HCT116 (cell line): ENCODE measurements around the gene KRT1. TPM values are rescaled to one million over a fixed set of nuclear protein-coding genes. Genes with fewer than 3 reads are reported as not detected.

Source experiments
- ATAC-seq: fragments of 200-7000 bp; cut with Tn5 transposase; 2 replicates; pipeline ENCODE4 v1.9.1; 2020; ENCODE audit warnings: mild to moderate bottlenecking, moderate library complexity
- BruUV-seq: library from RNA; stranded (reverse); fragments of 400-500 nt; replicated peaks from 2 replicates; lab custom pipeline; 2021; lab: Mats Ljungman, UMichigan
- CTCF ChIA-PET: fragments of 300-600 bp; sonication (Branson Sonifier 250); formaldehyde crosslinking; loops from one replicate; lab custom pipeline; 2021; ENCODE audit warnings: antibody characterized with exemption; lab: Charles Lee
- POLR2A ChIA-PET: fragments of 300-600, 350-600 bp; sonication (Branson Sonifier 250); formaldehyde crosslinking; loops from one replicate; lab custom pipeline; 2021; ENCODE audit warnings: antibody characterized with exemption; lab: Charles Lee
- RAD21 ChIA-PET, 2 experiments: fragments of 300-600 bp; sonication (Branson Sonifier 250); formaldehyde crosslinking; loops; one replicate each; lab custom pipeline; 2023; ENCODE audit warnings: low total read pairs in 2 of 2; ENCODE audit not compliant: uncharacterized antibody in 2 of 2, unreplicated experiment in 2 of 2, low non-redundant PET in 1 of 2; lab: Charles Lee
- DNase-seq: peaks from one replicate; pipeline ENCODE4 v3.0.0-alpha.2; 2010; ENCODE audit warnings: low read depth, low spot score
- H2AFZ ChIP-seq: fragments of 200-600 bp; shearing (Covaris generic), sonication (generic); 2 replicates; pipeline ENCODE4 v1.6.1; 2017; ENCODE audit warnings: low read depth, mixed run types, mixed read lengths, antibody characterized with exemption, low read length; ENCODE audit not compliant: poor library complexity, severe bottlenecking
- H3K27ac ChIP-seq: 2 replicates; pipeline ENCODE4 v1.5.1; 2012; ENCODE audit warnings: low read depth, low read length
- H3K27me3 ChIP-seq: fragments of 200-600 bp; sonication (generic); 2 replicates; pipeline ENCODE4 v1.6.1; 2016; ENCODE audit warnings: mixed run types, low read length, mixed read lengths; ENCODE audit not compliant: insufficient read depth
- H3K36me3 ChIP-seq, 2 experiments: fragments of 200-500 bp in 1 of 2; fragments of 200-600 bp in 1 of 2; sonication (Bioruptor generic) in 1 of 2; sonication (generic) in 1 of 2; 2 replicates each; pipeline versions ENCODE4 v1.5.1 to v1.6.1; 2014 to 2016; ENCODE audit warnings: low read length in 2 of 2, inconsistent platforms in 1 of 2, mixed read lengths in 1 of 2, mixed run types in 1 of 2; ENCODE audit not compliant: insufficient read depth in 2 of 2, control insufficient read depth in 1 of 2
- H3K4me1 ChIP-seq, 2 experiments: fragments of 200-600 bp in 1 of 2; sonication (generic) in 1 of 2; 2 replicates each; pipeline versions ENCODE4 v1.5.1 to v1.6.1; 2012 to 2017; ENCODE audit warnings: low read length in 2 of 2, inconsistent platforms in 1 of 2, mild to moderate bottlenecking in 1 of 2, mixed read lengths in 1 of 2, mixed run types in 1 of 2, moderate library complexity in 1 of 2; ENCODE audit not compliant: insufficient read depth in 2 of 2, control insufficient read depth in 1 of 2
- H3K4me2 ChIP-seq: fragments of 200-600 bp; sonication (generic); 2 replicates; pipeline ENCODE4 v1.6.1; 2017; ENCODE audit warnings: mixed run types, low read length, mixed read lengths
- H3K4me3 ChIP-seq, 2 experiments: fragments of 200-600 bp in 1 of 2; sonication (generic) in 1 of 2; replicated peaks in 1 of 2; 2 replicates each; pipeline ENCODE4 v1.5.1; 2011 to 2016; ENCODE audit warnings: low read length in 2 of 2, control low read depth in 1 of 2, low read depth in 1 of 2, mild to moderate bottlenecking in 1 of 2, mixed read lengths in 1 of 2, mixed run types in 1 of 2
- H3K79me2 ChIP-seq: fragments of 200-600 bp; sonication (generic); 2 replicates; pipeline ENCODE4 v1.6.1; 2017; ENCODE audit warnings: mild to moderate bottlenecking, mixed run types, low read length, moderate library complexity, mixed read lengths; ENCODE audit not compliant: insufficient read depth
- H3K9ac ChIP-seq: fragments of 200-600 bp; sonication (generic); 2 replicates; pipeline ENCODE4 v1.6.1; 2016; ENCODE audit warnings: low read length, mixed read lengths
- H3K9me2 ChIP-seq: fragments of 200-600 bp; sonication (generic), shearing (Covaris generic); 2 replicates; pipeline ENCODE4 v1.6.1; 2017; ENCODE audit warnings: mixed run types, mild to moderate bottlenecking, moderate library complexity; ENCODE audit not compliant: insufficient read depth
- H3K9me3 ChIP-seq, 2 experiments: fragments of 200-500 bp in 1 of 2; fragments of 200-600 bp in 1 of 2; sonication (Bioruptor generic) in 1 of 2; sonication (generic) in 1 of 2; 2 replicates each; pipeline ENCODE4 v1.6.1; 2014 to 2017; ENCODE audit warnings: low read length in 2 of 2, mixed read lengths in 2 of 2, inconsistent platforms in 1 of 2, low read depth in 1 of 2, mild to moderate bottlenecking in 1 of 2, mixed run types in 1 of 2, moderate library complexity in 1 of 2; ENCODE audit not compliant: control insufficient read depth in 1 of 2, insufficient read depth in 1 of 2
- H4K20me1 ChIP-seq: fragments of 200-600 bp; sonication (generic), shearing (Covaris generic); 2 replicates; pipeline ENCODE4 v1.6.1; 2017; ENCODE audit warnings: mixed run types, mild to moderate bottlenecking, moderate library complexity; ENCODE audit not compliant: insufficient read depth
- EGR1 ChIP-seq: IDR thresholded peaks from 2 replicates; pipeline ENCODE4 v1.6.1; 2012; ENCODE audit warnings: low read depth
- EZH2 ChIP-seq: fragments of 200-600 bp; sonication (generic); IDR thresholded peaks from 2 replicates; pipeline ENCODE4 v1.6.1; 2017; ENCODE audit warnings: antibody characterized with exemption, mixed run types
- EZH2phosphoT487 ChIP-seq: fragments of 200-600 bp; IDR thresholded peaks from 2 replicates; pipeline ENCODE4 v1.6.1; 2018; ENCODE audit warnings: antibody characterized with exemption, borderline replicate concordance
- JUND ChIP-seq: IDR thresholded peaks from 2 replicates; pipeline ENCODE4 v1.6.1; 2012
- POLR2AphosphoS5 ChIP-seq: IDR thresholded peaks from 2 replicates; pipeline ENCODE4 v1.6.1; 2011; ENCODE audit warnings: mild to moderate bottlenecking, low read depth, low read length, moderate library complexity
- RAD21 ChIP-seq: IDR thresholded peaks from 2 replicates; pipeline ENCODE4 v1.6.1; 2012; ENCODE audit warnings: low read depth, mild to moderate bottlenecking
- SIN3A ChIP-seq: IDR thresholded peaks from 2 replicates; pipeline ENCODE4 v1.6.1; 2012; ENCODE audit warnings: low read depth
- SP1 ChIP-seq: IDR thresholded peaks from 2 replicates; pipeline ENCODE4 v1.6.1; 2012; ENCODE audit warnings: low read depth
- SRF ChIP-seq: IDR thresholded peaks from 2 replicates; pipeline ENCODE4 v1.6.1; 2012; ENCODE audit warnings: low read depth
- YY1 ChIP-seq: IDR thresholded peaks from 2 replicates; pipeline ENCODE4 v1.6.1; 2011; ENCODE audit warnings: low read length, low read depth, moderate library complexity, mild to moderate bottlenecking; ENCODE audit not compliant: insufficient replicate concordance; ENCODE audit errors: extremely low read depth
- ZFX ChIP-seq: fragments of 450-650 bp; IDR thresholded peaks from 2 replicates; pipeline ENCODE4 v1.6.1; 2017
- ZNF274 ChIP-seq: fragments of 200-500 bp; sonication (Bioruptor generic); IDR thresholded peaks from 2 replicates; pipeline ENCODE4 v1.6.1; 2014; ENCODE audit warnings: mild to moderate bottlenecking, low read depth, low read length, inconsistent platforms
- intact Hi-C: fragments of 100-400 bp; cut with micrococcal nuclease; formaldehyde crosslinking; loops from 2 replicates; pipeline ENCODE4 v1.10.0; 2022
- total RNA-seq: library from RNA; stranded (reverse); gene quantifications from one replicate; pipeline ENCODE4 v1.2.1, GENCODE V29; 2021; ENCODE audit not compliant: unreplicated experiment
- TF ChIP-seq, protein P1 (sequence below): IDR thresholded peaks from 2 replicates; pipeline ENCODE4 v1.6.1; 2012
- TF ChIP-seq, protein P2 (sequence below): IDR thresholded peaks from 2 replicates; pipeline ENCODE4 v1.6.1; 2012
- TF ChIP-seq, protein P3 (sequence below), 3 experiments: fragments of 200-600 bp in 1 of 3; sonication (generic) in 1 of 3; IDR thresholded peaks in 2 of 3; conservative IDR thresholded peaks in 1 of 3; 2 replicates each; pipeline ENCODE4 v1.5.1; 2012 to 2017; ENCODE audit warnings: low read depth in 2 of 3, low read length in 2 of 3, antibody characterized with exemption in 1 of 3, borderline replicate concordance in 1 of 3, control low read depth in 1 of 3, mild to moderate bottlenecking in 1 of 3, mixed read lengths in 1 of 3, mixed run types in 1 of 3, moderate library complexity in 1 of 3; ENCODE audit not compliant: insufficient read depth in 1 of 3
- TF ChIP-seq, protein P4 (sequence below): IDR thresholded peaks from 2 replicates; pipeline ENCODE4 v1.6.1; 2011; ENCODE audit warnings: mild to moderate bottlenecking, low read length, moderate library complexity; ENCODE audit not compliant: insufficient replicate concordance; ENCODE audit errors: extremely low read depth

The KRT1 gene
- total RNA-seq, 1 experiment from 2014 or later: 0.20 TPM

- no peaks in the 10 kb centered on the region for H3K36me3 ChIP-seq
These were observed 16.8 kb downstream of the KRT1 start for GRCh38 chr12:52663420-52663819.

DNA sequence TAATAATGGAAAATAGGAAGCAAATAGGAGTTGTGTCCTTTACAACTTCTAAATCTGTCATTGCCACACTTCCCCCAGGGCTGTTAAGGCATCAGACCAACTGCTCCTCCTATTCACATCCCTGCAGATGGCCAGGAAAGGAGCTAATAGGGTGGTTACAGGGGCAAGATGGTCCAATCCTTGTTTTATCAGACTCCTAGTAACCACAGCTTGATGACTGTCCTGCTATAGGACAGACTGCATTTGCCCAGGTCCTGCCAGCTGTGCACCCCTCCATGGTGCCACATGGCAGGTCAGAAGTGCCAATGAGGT, 17.3 kb downstream of the KRT1 start:
- Histone ChIP-seq H3K9ac (no peak overlapping the region), H2AFZ (no peak overlapping the region), H3K4me1 (no peaks in the 10 kb centered on the region), H3K36me3 (no peaks in the 10 kb centered on the region), H3K9me2 (no peaks in the 10 kb centered on the region), H3K27ac (no peak overlapping the region), H3K27me3 (no peaks in the 10 kb centered on the region), H4K20me1 (no peaks in the 10 kb centered on the region), H3K4me2 (no peak overlapping the region), H3K79me2 (no peaks in the 10 kb centered on the region), H3K9me3 (no peaks in the 10 kb centered on the region), H3K4me3 (no peak overlapping the region)
- BruUV-seq: no TSS peak
- no peak for DNase-seq
- intact Hi-C loops: no loop called here
- TF ChIP-seq SIN3A (no peak), JUND (no peak), POLR2AphosphoS5 (no peak), SP1 (no peak), RAD21 (no peak), EZH2 (no peak), ZFX (no peak), SRF (no peak), EGR1 (no peak)
- TF ChIP-seq, protein P1, sequence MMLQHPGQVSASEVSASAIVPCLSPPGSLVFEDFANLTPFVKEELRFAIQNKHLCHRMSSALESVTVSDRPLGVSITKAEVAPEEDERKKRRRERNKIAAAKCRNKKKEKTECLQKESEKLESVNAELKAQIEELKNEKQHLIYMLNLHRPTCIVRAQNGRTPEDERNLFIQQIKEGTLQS: no peak
- TF ChIP-seq, protein P2, sequence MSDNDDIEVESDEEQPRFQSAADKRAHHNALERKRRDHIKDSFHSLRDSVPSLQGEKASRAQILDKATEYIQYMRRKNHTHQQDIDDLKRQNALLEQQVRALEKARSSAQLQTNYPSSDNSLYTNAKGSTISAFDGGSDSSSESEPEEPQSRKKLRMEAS: no peak
- TF ChIP-seq, protein P3, sequence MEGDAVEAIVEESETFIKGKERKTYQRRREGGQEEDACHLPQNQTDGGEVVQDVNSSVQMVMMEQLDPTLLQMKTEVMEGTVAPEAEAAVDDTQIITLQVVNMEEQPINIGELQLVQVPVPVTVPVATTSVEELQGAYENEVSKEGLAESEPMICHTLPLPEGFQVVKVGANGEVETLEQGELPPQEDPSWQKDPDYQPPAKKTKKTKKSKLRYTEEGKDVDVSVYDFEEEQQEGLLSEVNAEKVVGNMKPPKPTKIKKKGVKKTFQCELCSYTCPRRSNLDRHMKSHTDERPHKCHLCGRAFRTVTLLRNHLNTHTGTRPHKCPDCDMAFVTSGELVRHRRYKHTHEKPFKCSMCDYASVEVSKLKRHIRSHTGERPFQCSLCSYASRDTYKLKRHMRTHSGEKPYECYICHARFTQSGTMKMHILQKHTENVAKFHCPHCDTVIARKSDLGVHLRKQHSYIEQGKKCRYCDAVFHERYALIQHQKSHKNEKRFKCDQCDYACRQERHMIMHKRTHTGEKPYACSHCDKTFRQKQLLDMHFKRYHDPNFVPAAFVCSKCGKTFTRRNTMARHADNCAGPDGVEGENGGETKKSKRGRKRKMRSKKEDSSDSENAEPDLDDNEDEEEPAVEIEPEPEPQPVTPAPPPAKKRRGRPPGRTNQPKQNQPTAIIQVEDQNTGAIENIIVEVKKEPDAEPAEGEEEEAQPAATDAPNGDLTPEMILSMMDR (IDR thresholded peaks at IDR 0.05 in 2 of 3, conservative IDR thresholded peaks at IDR 0.05 in 1 of 3; ENCODE audit: borderline replicate concordance in 1 of 3, insufficient read depth in 1 of 3, low read depth in 2 of 3, low read length in 2 of 3): no peak
- ATAC-seq: no peak
- ChIA-PET RAD21 (no interaction called here), CTCF (interaction anchor here (1.3 kb wide), 1 partner anchor 208 kb away, joined by 3 read pairs; no protein-coding TSS in a partner anchor), POLR2A (no interaction called here)

More at GRCh38 chr12:52663420-52663819, 16.8 kb downstream of the KRT1 start:
- no peaks in the 10 kb centered on the region for H3K27me3 ChIP-seq
- no peaks in the 10 kb centered on the region for H3K79me2 ChIP-seq
- no peak overlapping the region for H3K9ac ChIP-seq
- H3K27ac ChIP-seq: no peak overlapping the region
- no TSS peak for BruUV-seq
- no peaks in the 10 kb centered on the region for H3K9me3 ChIP-seq
- intact Hi-C loops: no loop called here
- POLR2A ChIA-PET: no interaction called here
- TF ChIP-seq, protein P4, sequence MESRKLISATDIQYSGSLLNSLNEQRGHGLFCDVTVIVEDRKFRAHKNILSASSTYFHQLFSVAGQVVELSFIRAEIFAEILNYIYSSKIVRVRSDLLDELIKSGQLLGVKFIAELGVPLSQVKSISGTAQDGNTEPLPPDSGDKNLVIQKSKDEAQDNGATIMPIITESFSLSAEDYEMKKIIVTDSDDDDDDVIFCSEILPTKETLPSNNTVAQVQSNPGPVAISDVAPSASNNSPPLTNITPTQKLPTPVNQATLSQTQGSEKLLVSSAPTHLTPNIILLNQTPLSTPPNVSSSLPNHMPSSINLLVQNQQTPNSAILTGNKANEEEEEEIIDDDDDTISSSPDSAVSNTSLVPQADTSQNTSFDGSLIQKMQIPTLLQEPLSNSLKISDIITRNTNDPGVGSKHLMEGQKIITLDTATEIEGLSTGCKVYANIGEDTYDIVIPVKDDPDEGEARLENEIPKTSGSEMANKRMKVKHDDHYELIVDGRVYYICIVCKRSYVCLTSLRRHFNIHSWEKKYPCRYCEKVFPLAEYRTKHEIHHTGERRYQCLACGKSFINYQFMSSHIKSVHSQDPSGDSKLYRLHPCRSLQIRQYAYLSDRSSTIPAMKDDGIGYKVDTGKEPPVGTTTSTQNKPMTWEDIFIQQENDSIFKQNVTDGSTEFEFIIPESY: no peak
- no peak for TF ChIP-seq RAD21
- TF ChIP-seq EZH2phosphoT487: no peak
- TF ChIP-seq, protein P2: no peak
- no peak for TF ChIP-seq YY1
- no peak for TF ChIP-seq EGR1
- TF ChIP-seq, protein P1: no peak
- no peak for TF ChIP-seq ZNF274
- RAD21 ChIA-PET: no interaction called here
- H4K20me1 ChIP-seq: no peaks in the 10 kb centered on the region
- no peak overlapping the region for H2AFZ ChIP-seq
- H3K4me3 ChIP-seq: no peak overlapping the region
- no peaks in the 10 kb centered on the region for H3K9me2 ChIP-seq
- ATAC-seq (no peak), DNase-seq (no peak)
- H3K4me2 ChIP-seq: no peak overlapping the region
- CTCF ChIA-PET: interaction anchor here (1.3 kb wide), 1 partner anchor 207 kb away, joined by 3 read pairs; no protein-coding TSS in a partner anchor
- H3K4me1 ChIP-seq: no peaks in the 10 kb centered on the region
